ENCODE data around the gene STOM.

Gene STOM

GRCh38 chr9:121318631-121319382, 51.2 kb downstream of the STOM start:
- DNase-seq = peak; percentile 35

DNA sequence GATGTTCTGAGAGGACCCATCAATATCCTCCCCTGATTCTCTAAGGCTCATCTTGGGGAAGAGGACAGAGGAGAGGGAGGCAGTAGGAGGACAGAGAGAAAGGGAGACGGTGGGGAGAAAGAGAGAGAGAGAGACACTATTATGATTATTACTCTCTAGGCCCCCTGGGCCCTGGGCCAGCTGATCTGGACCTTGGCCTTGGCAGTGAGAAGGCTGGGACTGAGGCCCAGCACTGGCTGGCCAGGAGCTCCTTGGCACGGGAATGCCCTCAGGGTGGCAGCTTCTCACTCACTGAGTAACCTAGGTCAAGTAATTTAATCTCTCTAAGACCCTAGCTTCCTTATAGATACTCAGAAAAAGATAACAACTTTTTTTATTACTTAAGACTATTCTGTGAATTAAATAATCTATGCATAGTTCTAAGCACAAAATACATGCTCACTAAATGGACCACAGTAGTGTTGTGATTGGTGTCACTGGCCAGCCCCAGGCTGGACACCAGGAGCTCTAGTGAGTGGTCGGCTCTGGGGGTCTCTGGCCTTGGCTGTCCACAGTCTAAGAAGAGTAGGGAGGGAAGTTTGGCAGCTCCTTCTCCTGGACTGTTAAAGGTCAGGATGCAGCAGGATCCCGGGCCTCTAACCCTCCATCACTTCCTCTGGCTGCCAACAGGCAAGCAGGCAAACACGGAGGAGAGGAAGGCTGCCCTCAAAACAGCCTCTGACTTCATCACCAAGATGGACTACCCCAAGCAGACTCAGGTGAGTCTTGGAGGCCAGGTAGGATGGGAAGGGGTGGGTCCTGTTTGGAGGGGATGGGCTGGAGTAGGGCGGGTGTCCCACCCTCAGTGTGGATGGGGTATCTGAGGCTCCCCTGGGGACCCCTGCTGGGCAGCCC, 52.1 kb downstream of the STOM start:
- DNase-seq = peak; percentile 27

GRCh38 chr9:121316852-121317373, 53.1 kb downstream of the STOM start:
- DNase-seq = no peak

DNA sequence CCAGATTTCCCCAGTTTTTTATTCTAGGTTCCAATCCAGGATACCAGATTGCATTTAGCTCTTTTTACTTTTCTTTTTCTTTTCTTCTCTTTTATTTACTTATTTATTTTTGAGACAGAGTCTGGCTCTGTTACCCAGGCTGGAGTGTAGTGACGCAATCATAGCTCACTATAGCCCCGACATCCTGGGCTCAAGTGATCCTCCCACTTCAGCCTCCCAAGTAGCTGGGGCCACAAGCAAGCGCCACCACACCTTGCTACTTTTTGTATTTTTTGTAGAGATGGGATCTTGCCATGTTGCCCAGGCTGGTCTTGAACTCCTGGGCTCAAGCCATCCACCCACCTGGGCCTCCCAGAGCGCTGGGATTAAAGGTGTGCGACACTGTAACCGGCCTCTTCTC, 53.7 kb downstream of the STOM start:
- DNase-seq = no peak

DNA sequence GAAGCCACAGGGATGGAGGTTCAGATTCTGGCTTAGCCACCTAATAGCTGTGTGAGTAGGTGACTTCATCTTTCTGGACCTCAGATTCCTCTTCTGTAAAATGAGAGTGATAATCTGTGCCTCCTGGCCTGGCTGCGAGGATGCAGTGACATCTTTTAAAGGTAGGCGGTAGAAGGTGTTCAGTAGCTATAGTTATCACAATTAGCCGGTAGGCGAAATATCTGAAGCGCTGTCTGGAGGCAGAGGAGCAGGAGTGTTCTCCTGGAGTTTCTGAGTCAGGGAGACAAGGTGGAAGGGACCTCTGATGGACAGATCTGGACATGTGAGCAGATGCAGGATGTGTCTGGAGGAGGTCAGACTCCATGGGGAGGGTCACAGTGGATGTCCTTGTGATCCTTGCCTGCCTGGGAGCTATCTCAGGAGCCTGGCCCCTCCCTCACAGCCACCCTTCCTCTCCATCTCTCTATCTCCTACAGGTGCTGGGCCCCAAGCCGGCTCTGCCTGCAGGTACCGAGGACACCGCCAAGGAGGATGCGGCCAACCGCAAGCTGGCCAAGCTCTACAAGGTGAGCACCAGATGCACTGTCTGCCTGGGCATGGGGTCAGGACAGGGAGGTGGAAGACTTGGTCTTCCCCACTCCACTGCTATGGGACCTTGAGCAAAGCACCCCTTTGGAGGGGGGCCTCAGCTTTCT, 56.4 kb downstream of the STOM start:
- peak; percentile 12 for DNase-seq

DNA sequence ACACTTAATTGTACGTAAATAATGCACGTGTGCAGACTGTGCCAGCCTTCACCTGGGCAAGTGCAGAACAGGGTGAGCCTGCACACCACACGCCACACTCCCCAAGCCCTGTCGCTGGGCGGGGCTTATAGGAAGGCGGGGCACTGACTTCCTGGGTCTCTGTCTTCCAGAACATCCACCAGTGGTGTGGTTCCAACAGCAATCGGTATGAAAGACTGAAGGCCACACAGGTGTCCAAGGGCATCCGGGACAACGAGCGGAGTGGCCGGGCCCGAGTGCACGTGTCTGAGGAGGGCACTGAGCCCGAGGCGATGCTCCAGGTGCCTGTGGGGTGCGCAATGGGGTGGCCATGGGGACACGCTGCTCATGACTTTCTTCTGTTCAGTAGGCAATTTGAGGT, 57.9 kb downstream of the STOM start:
- DNase-seq = peak; percentile 27

GRCh38 chr9:121310571-121310970, 59.5 kb downstream of the STOM start:
- DNase-seq = no peak

DNA sequence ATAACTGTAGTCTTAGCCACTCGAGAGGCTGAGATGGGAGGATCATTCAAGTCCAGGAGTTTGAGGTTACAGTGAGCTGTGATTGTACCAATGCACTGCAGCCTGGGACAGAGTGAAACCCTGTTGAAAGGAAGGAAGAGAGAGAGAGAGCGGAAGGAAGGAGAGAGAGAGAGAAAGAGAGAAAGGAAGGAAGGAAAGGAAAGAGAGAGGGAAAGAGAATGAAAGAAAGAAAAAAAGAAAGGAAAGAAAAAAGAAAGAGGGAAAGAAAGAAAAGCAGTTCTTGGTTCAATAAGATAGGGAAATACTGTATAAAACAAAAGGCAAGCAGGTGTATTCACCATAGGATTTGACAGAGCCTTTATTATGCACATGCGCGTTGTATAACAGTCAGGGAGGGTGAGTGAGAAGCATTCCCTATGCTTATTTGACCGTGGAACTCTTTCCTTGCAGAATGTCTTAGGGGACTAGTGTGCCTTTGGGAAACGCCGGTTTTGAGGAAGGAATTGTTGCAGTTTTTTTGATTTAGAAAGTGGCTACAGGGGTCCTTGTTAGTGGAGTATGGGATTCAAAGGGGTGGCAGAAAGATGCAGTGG, 60.1 kb downstream of the STOM start:
- no peak for DNase-seq

DNA sequence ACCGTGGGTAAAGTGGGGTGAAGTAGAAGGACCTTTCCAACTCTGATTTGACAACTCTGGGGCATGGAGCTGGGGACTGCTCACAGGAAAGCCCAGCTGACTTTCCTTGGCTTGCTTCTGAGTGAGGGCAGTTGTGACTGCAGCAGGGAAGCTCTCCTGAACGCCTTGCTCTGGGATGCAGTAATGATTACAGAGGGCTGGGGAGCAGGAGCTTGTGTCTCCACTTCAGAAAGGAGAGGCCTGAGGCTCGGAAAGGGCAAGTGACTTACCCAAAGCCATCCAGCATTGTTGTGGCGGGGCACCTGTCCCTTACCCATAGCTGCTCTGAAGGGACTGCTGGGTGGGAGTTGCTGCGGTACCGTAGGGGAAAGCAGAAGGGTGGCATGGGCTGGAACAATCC, 60.9 kb downstream of the STOM start:
- DNase-seq = peak; percentile 12

- no peak for DNase-seq
These were observed 61.3 kb downstream of the STOM start for GRCh38 chr9:121308765-121309164.

DNA sequence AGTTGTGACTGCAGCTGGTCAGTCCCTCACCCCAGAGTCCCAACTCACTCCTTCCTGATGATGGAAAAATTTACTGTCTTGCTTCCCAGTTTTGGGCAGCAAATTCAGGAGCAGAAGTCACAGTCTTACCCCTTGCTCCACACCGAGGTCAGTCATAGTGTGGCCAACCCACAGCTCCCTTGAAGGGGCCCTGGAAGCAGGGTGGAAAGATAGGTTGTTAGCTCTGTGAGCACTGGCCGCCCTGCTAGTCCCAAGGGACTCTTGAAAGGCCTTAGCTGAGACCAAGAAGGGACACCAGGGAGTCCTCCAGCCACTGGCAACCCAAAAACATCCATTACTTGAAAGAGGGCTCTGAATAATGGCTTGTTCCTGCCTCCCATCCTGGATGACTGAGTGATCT, 62.1 kb downstream of the STOM start:
- peak; percentile 13 for DNase-seq

GRCh38 chr9:121305269-121305994, 64.6 kb downstream of the STOM start:
- no peak for DNase-seq

- peak; percentile 12 for DNase-seq
These were observed 65.3 kb downstream of the STOM start for GRCh38 chr9:121304707-121305106.

DNA sequence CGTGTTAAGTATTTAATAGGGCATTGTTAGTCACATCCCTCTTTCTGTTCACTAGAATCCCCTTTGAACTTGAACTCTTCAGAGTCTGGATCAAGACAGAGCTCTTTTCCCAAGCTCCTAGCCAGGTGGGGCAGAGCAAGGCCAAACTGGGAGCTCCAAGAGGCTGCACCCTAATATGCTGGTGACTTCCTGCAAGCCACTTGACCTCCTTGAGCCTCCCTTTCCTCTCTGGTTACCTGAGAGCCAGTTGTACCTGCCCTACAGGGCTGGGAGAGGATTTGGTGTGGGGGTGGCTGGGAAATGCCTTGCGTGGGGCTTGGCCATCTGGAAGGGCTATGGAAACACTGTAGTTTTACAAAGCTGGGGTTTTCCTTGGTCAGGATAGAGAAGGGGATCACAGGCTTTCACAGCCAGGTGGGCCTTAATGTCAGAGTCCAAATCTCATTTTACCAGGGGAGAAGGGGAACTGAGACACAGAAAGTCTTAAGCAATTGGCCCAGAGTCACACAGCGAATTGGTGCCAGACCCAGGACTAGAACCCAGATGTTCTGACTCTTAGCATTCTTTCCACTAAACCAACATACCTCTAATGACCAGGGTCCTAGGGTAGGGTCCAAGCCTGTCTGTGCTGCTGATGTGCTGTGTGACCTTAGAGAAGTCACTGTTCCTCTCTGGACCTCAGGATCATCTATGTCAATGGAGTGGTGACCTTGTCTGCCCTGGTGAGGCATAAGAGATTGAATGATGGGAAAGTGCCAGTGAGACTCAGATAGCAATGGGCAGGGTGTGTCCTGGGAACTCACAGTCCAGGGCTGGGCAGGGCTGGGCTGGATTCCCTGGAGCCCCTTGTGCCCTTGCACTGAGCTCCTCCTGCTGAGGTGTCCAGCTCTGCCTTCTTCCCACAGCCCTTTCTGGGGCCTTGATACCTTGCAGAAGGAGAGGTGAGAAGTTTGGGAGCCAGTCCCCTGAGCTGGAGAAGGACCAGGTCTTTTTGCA, 66.3 kb downstream of the STOM start:
- peak; percentile 23 for DNase-seq

- DNase-seq = peak; percentile 12
These were observed 67.3 kb downstream of the STOM start for GRCh38 chr9:121302786-121303185.

DNA sequence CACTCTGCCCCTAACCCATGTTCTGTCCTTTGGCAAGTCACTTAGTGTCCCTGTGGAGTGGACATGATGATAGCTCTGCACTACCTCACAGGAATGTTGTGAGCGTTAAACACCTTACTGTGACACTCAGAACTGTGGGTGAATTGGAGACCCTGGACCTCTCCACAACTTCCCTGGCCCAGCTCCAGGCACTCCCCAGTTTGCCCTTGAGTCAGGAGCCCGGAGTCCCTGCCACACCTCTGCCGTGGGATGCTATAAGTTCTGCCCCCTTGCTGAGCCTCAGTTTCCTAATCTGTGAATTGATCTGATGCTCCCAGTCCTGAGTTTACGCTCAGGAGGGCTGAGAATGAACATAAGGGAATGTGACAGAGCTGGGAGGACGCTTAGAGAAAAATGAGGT, 67.7 kb downstream of the STOM start:
- DNase-seq = no peak

GRCh38 chr9:121301881-121302286, 68.2 kb downstream of the STOM start:
- no peak for DNase-seq

GRCh38 chr9:121300283-121301119, 69.5 kb downstream of the STOM start:
- no peak for DNase-seq

GRCh38 chr9:121299467-121300282, 70.4 kb downstream of the STOM start:
- peak; percentile 78 for DNase-seq

All from left hindlimb (tissue), 1 donor.